Measurements from ENCODE around the gene APOOL.

- TF ChIP-seq RB1 (IDR thresholded peaks at IDR 0.05; ENCODE audit: low read depth) (no peak), CTCF (IDR thresholded peaks at IDR 0.05 in 2 of 3, conservative IDR thresholded peaks at IDR 0.05 in 1 of 3; ENCODE audit: insufficient read depth in 2 of 3, low read depth in 1 of 3, low read length in 3 of 3) (no peak), BRD4 (IDR thresholded peaks at IDR 0.05) (no peak), REST (IDR thresholded peaks at IDR 0.05; ENCODE audit: borderline replicate concordance) (no peak), REST (CRISPR knock-in tag; IDR thresholded peaks at IDR 0.05; ENCODE audit: low read depth) (no peak), RCOR1 (IDR thresholded peaks at IDR 0.05; ENCODE audit: borderline replicate concordance in 1 of 2, low read depth in 2 of 2, low read length in 2 of 2) (no peak), POLR2AphosphoS5 (IDR thresholded peaks at IDR 0.05; ENCODE audit: control insufficient read depth, insufficient read depth, low read depth, low read length) (no peak), ATF2 (CRISPR knock-in tag; IDR thresholded peaks at IDR 0.05) (no peak), ZBTB1 (CRISPR knock-in tag; IDR thresholded peaks at IDR 0.05; ENCODE audit: borderline replicate concordance, low read depth) (no peak), ZNF184 (CRISPR knock-in tag; IDR thresholded peaks at IDR 0.05) (no peak), ASH1L (IDR thresholded peaks at IDR 0.05; ENCODE audit: borderline replicate concordance, low read depth, partially characterized antibody) (no peak)
Observed at GRCh38 chrX:85004255-85004654, 578 bp downstream of the APOOL start.
